HG03095 (cell line): ENCODE data around the gene RNF220.

Experiments
- ATAC-seq: cut with Tn5 transposase; IDR thresholded peaks from one replicate; pipeline ENCODE4 v1.9.1; 2021; ENCODE audit warnings: moderate library complexity; ENCODE audit not compliant: unreplicated experiment

The RNF220 gene

GRCh38 chr1:44405031-44405797, at the start of gene RNF220:
Gene RNF220, plus strand, starts transcription at chr1:44405255.
- no peak for ATAC-seq

- no peak for ATAC-seq
Observed at GRCh38 chr1:44355582-44356305, 49.3 kb upstream of the RNF220 start.

GRCh38 chr1:44357710-44358109, 47.3 kb upstream of the RNF220 start:
- no peak for ATAC-seq

GRCh38 chr1:44359234-44359935, 45.7 kb upstream of the RNF220 start:
- no peak for ATAC-seq

GRCh38 chr1:44361478-44361877, 43.6 kb upstream of the RNF220 start:
- ATAC-seq = no peak

- ATAC-seq = no peak
Observed at GRCh38 chr1:44366371-44366975, 38.6 kb upstream of the RNF220 start.

- no peak for ATAC-seq
Observed at GRCh38 chr1:44367944-44368343, 37.1 kb upstream of the RNF220 start.

- ATAC-seq = no peak
Observed at GRCh38 chr1:44368471-44369151, 36.4 kb upstream of the RNF220 start.

- ATAC-seq = no peak
Observed at GRCh38 chr1:44371206-44371605, 33.8 kb upstream of the RNF220 start.

GRCh38 chr1:44375547-44375946, 29.5 kb upstream of the RNF220 start:
- ATAC-seq = no peak

- ATAC-seq = no peak
Observed at GRCh38 chr1:44377925-44378784, 26.9 kb upstream of the RNF220 start.

- no peak for ATAC-seq
Observed at GRCh38 chr1:44380666-44381177, 24.3 kb upstream of the RNF220 start.

GRCh38 chr1:44388551-44388950, 16.5 kb upstream of the RNF220 start:
- no peak for ATAC-seq

GRCh38 chr1:44389437-44389836, 15.6 kb upstream of the RNF220 start:
- no peak for ATAC-seq

GRCh38 chr1:44390277-44390676, 14.8 kb upstream of the RNF220 start:
- no peak for ATAC-seq

- ATAC-seq = no peak
Observed at GRCh38 chr1:44401256-44402228, 3.5 kb upstream of the RNF220 start.

GRCh38 chr1:44405798-44406736, 1.0 kb downstream of the RNF220 start:
- no peak for ATAC-seq
